ENCODE results near the gene TUBGCP6.
A peak's percentile ranks its signal among the peaks of the same experiment; 100 is the strongest.

TUBGCP6 gene

GRCh38 chr22:50186761-50187523 lies 57.9 kb downstream of the TUBGCP6 start:
- Histone ChIP-seq H3K79me2 (ENCODE audit: insufficient read depth, low read length) (peaks cover 51% of the 10 kb centered on the region), H2AFZ (ENCODE audit: low read depth, low read length) (no peak overlapping the region), H3K4me1 (ENCODE audit: insufficient read depth, low read length) (peaks cover 58% of the 10 kb centered on the region), H3K4me3 (ENCODE audit: low read depth in 1 of 2, low read length in 2 of 2) (peak overlapping the region; percentile 69 to 89; a peak in 3 of 4 replicates), H3K9me3 (ENCODE audit: insufficient read depth, low read length, severe bottlenecking) (no peaks in the 10 kb centered on the region), H3K27me3 (ENCODE audit: insufficient read depth, low read length, poor library complexity) (no peaks in the 10 kb centered on the region), H3K27ac (ENCODE audit: low read length) (peak overlapping the region; percentile 78), H3K4me2 (ENCODE audit: insufficient read depth, low read length) (peak overlapping the region; percentile 90), H3K36me3 (ENCODE audit: insufficient read depth, low read length) (peaks cover 20% of the 10 kb centered on the region), H3K9ac (ENCODE audit: low read depth, low read length) (peak overlapping the region; percentile 80), H4K20me1 (ENCODE audit: insufficient read depth, low read length) (peaks cover 45% of the 10 kb centered on the region)
- TF ChIP-seq EZH2 (IDR thresholded peaks at IDR 0.05; ENCODE audit: borderline replicate concordance, low read depth, low read length, severe bottlenecking) (no peak), CTCF (IDR thresholded peaks at IDR 0.05; ENCODE audit: borderline replicate concordance, extremely low read depth, low read length, poor library complexity, severe bottlenecking) (no peak)
- DNase-seq: peak; percentile 39
- no peak for ATAC-seq (ENCODE audit: insufficient read depth, low read depth)

GRCh38 chr22:50186181-50186714 lies 58.6 kb downstream of the TUBGCP6 start:
- Histone ChIP-seq H3K4me1 (ENCODE audit: insufficient read depth, low read length) (peaks cover 51% of the 10 kb centered on the region), H3K36me3 (ENCODE audit: insufficient read depth, low read length) (peaks cover 18% of the 10 kb centered on the region), H3K27me3 (ENCODE audit: insufficient read depth, low read length, poor library complexity) (no peaks in the 10 kb centered on the region), H3K79me2 (ENCODE audit: insufficient read depth, low read length) (peaks cover 49% of the 10 kb centered on the region), H3K4me2 (ENCODE audit: insufficient read depth, low read length) (peak overlapping the region; percentile 90), H3K27ac (ENCODE audit: low read length) (peak overlapping the region; percentile 78), H3K9me3 (ENCODE audit: insufficient read depth, low read length, severe bottlenecking) (no peaks in the 10 kb centered on the region), H2AFZ (ENCODE audit: low read depth, low read length) (no peak overlapping the region), H3K9ac (ENCODE audit: low read depth, low read length) (peak overlapping the region; percentile 80), H4K20me1 (ENCODE audit: insufficient read depth, low read length) (peaks cover 42% of the 10 kb centered on the region), H3K4me3 (ENCODE audit: low read depth in 1 of 2, low read length in 2 of 2) (peak overlapping the region; percentile 69 to 89; a peak in 3 of 4 replicates)
- ATAC-seq (ENCODE audit: insufficient read depth, low read depth): 0 out of 3 replicates have a peak, but pooled peaks have one; percentile 6
- no peak for TF ChIP-seq EZH2 (IDR thresholded peaks at IDR 0.05; ENCODE audit: borderline replicate concordance, low read depth, low read length, severe bottlenecking)
- no peak for TF ChIP-seq CTCF (IDR thresholded peaks at IDR 0.05; ENCODE audit: borderline replicate concordance, extremely low read depth, low read length, poor library complexity, severe bottlenecking)
- peak; percentile 29 for DNase-seq

- peaks cover 44% of the 10 kb centered on the region for H3K4me1 ChIP-seq (ENCODE audit: insufficient read depth, low read length)
- H3K4me2 ChIP-seq (ENCODE audit: insufficient read depth, low read length): peak within 1 kb of the TSS; percentile 90
- H3K9me3 ChIP-seq (ENCODE audit: insufficient read depth, low read length, severe bottlenecking): no peaks in the 10 kb centered on the region
- peak within 1 kb of the TSS; percentile 80 for H3K9ac ChIP-seq (ENCODE audit: low read depth, low read length)
- H2AFZ ChIP-seq (ENCODE audit: low read depth, low read length): peak within 1 kb of the TSS; percentile 98
- H3K36me3 ChIP-seq (ENCODE audit: insufficient read depth, low read length): peaks cover 18% of the 10 kb centered on the region
- H4K20me1 ChIP-seq (ENCODE audit: insufficient read depth, low read length): peaks cover 35% of the 10 kb centered on the region
- ATAC-seq (ENCODE audit: insufficient read depth, low read depth) (peak; percentile 87), DNase-seq (peak; percentile 90)
- peaks cover 49% of the 10 kb centered on the region for H3K79me2 ChIP-seq (ENCODE audit: insufficient read depth, low read length)
- H3K4me3 ChIP-seq (ENCODE audit: low read depth in 1 of 2, low read length in 2 of 2): peak within 1 kb of the TSS; percentile 69 to 89; a peak in 3 of 4 replicates
- no peaks in the 10 kb centered on the region for H3K27me3 ChIP-seq (ENCODE audit: insufficient read depth, low read length, poor library complexity)
- H3K27ac ChIP-seq (ENCODE audit: low read length): peak within 1 kb of the TSS; percentile 92
- TF ChIP-seq CTCF (IDR thresholded peaks at IDR 0.05; ENCODE audit: borderline replicate concordance, extremely low read depth, low read length, poor library complexity, severe bottlenecking) (no peak), EZH2 (IDR thresholded peaks at IDR 0.05; ENCODE audit: borderline replicate concordance, low read depth, low read length, severe bottlenecking) (no peak)
Measured at GRCh38 chr22:50185375-50186087, 59.3 kb downstream of the TUBGCP6 start, which contains the start of gene TRABD. Gene TRABD (plus strand): TSS chr22:50185913. CDS start chr22:50193061, 7,148 bp downstream.
